ENCODE data around the gene CHRNA1. TPM values are rescaled to one million over a fixed set of nuclear protein-coding genes. Genes with fewer than 3 reads are reported as not detected.

The CHRNA1 gene
- total and polyA plus RNA-seq, 10 of the 15 experiments (the other 5 are each of a cell fraction or from before 2014, with no cell fraction given), result 0.05 to 0.14 TPM; not detected in 8

DNA sequence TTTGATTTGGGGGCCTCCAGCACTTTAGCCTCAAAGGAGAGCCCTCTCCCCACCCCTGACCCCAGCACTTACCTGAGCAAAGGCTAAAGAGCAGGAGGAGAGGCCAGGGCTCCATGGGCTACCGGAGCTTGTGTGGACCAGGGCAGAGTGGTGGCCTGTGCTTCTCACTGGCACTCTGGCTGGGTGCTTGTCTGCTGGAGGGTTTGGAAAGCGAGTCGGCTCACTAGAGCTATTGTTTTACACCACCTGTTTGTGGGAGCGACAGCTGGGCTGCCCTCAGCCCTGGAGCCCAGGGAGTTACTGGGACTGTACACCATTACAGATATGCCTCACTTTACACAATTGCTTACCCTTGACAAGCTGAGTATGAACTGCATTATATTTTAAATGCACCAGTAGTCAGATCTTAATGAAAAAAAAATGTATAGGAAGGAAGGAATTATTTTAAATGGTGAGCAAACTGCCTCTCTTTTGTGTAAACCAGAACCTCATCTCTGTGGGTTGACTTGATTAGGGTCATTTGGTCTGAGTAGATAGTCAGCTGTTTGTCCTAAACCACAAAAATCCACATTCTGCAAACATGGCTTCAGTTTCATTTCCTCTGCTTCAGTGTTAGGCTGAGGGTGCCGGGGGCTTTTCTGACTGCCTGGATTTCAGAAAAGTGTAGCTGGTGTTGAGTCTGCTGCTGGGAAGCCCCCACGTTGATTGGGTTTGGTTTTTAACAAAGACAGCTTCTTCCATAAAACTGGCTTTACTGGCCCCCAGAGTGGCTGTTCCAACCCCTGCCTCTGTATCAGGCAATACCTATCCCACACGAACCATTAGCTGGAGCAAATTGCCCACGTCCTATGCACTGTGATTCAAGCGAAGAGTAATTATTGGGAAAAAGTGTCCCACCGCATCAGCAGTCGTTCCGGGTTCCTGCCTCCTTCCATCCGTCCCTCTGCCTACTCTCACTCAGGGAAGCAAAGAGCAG lies at the start of gene CHRNA1 (continued):
- peak in 1 of 2 experiments; percentile 43; a peak in 1 of 4 replicates for TF ChIP-seq EP300 (IDR thresholded peaks at IDR 0.05; ENCODE audit: borderline replicate concordance in 1 of 2, control insufficient read depth in 1 of 2, low read depth in 2 of 2, low read length in 2 of 2)
- peak; percentile 25; the same call in 1 of the 2 replicates for TF ChIP-seq YY1 (IDR thresholded peaks at IDR 0.05; ENCODE audit: low read depth, low read length)
- no peak for TF ChIP-seq BACH1 (IDR thresholded peaks at IDR 0.05; ENCODE audit: borderline replicate concordance)
- peak; percentile 52 to 73; a peak in 3 of 4 replicates for TF ChIP-seq IKZF2 (IDR thresholded peaks at IDR 0.05)
- TF ChIP-seq ZNF384 (IDR thresholded peaks at IDR 0.05; ENCODE audit: borderline replicate concordance, low read depth, low read length), result no peak
- TF ChIP-seq SPI1 (IDR thresholded peaks at IDR 0.05; ENCODE audit: borderline replicate concordance, insufficient read depth, low read depth, low read length), result peak; percentile 89
- TF ChIP-seq, protein P1, sequence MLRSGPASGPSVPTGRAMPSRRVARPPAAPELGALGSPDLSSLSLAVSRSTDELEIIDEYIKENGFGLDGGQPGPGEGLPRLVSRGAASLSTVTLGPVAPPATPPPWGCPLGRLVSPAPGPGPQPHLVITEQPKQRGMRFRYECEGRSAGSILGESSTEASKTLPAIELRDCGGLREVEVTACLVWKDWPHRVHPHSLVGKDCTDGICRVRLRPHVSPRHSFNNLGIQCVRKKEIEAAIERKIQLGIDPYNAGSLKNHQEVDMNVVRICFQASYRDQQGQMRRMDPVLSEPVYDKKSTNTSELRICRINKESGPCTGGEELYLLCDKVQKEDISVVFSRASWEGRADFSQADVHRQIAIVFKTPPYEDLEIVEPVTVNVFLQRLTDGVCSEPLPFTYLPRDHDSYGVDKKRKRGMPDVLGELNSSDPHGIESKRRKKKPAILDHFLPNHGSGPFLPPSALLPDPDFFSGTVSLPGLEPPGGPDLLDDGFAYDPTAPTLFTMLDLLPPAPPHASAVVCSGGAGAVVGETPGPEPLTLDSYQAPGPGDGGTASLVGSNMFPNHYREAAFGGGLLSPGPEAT (IDR thresholded peaks at IDR 0.05; ENCODE audit: low read depth), result peak; percentile 32; the same call in 1 of the 2 replicates
- TF ChIP-seq RUNX3 (IDR thresholded peaks at IDR 0.05; ENCODE audit: low read length), result peak; percentile 88
- no peak for TF ChIP-seq LARP7 (IDR thresholded peaks at IDR 0.05)
- TF ChIP-seq, protein P2, sequence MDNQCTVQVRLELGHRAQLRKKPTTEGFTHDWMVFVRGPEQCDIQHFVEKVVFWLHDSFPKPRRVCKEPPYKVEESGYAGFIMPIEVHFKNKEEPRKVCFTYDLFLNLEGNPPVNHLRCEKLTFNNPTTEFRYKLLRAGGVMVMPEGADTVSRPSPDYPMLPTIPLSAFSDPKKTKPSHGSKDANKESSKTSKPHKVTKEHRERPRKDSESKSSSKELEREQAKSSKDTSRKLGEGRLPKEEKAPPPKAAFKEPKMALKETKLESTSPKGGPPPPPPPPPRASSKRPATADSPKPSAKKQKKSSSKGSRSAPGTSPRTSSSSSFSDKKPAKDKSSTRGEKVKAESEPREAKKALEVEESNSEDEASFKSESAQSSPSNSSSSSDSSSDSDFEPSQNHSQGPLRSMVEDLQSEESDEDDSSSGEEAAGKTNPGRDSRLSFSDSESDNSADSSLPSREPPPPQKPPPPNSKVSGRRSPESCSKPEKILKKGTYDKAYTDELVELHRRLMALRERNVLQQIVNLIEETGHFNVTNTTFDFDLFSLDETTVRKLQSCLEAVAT (IDR thresholded peaks at IDR 0.05), result 0 out of 2 replicates have a peak, but pooled peaks have one; percentile 29
- 0 out of 2 replicates have a peak, but pooled peaks have one; percentile 36 for TF ChIP-seq EED (IDR thresholded peaks at IDR 0.05; ENCODE audit: low read depth)
- TF ChIP-seq NBN (IDR thresholded peaks at IDR 0.05), result 0 out of 2 replicates have a peak, but pooled peaks have one; percentile 26
- 0 out of 2 replicates have a peak, but pooled peaks have one; percentile 9 for TF ChIP-seq SMC3 (IDR thresholded peaks at IDR 0.05; ENCODE audit: borderline replicate concordance, low read length)
